HUES48 (cell line): ENCODE measurements around the gene PCDHA1.

Experiments
- H3K27ac ChIP-seq: one replicate; pipeline ENCODE4 v1.7.0; 2013; ENCODE audit warnings: low read depth, low read length, inconsistent platforms
- H3K27me3 ChIP-seq: 2 replicates; pipeline ENCODE4 v1.6.1; 2013; ENCODE audit warnings: mild to moderate bottlenecking, low read length; ENCODE audit not compliant: control insufficient read depth, insufficient read depth
- H3K36me3 ChIP-seq: 2 replicates; pipeline ENCODE4 v1.6.1; 2013; ENCODE audit warnings: low read length; ENCODE audit not compliant: control insufficient read depth, insufficient read depth
- H3K4me1 ChIP-seq: 2 replicates; pipeline ENCODE4 v1.6.1; 2013; ENCODE audit warnings: mild to moderate bottlenecking, low read length; ENCODE audit not compliant: control insufficient read depth, insufficient read depth
- H3K4me3 ChIP-seq: 2 replicates; pipeline ENCODE4 v1.5.1; 2013; ENCODE audit warnings: mild to moderate bottlenecking, low read depth, low read length
- H3K9ac ChIP-seq: 2 replicates; pipeline ENCODE4 v1.6.1; 2013; ENCODE audit warnings: mild to moderate bottlenecking, low read depth, low read length, moderate library complexity
- H3K9me3 ChIP-seq: 2 replicates; pipeline ENCODE4 v1.6.1; 2013; ENCODE audit warnings: low read length; ENCODE audit not compliant: control insufficient read depth, insufficient read depth

PCDHA1 gene

DNA sequence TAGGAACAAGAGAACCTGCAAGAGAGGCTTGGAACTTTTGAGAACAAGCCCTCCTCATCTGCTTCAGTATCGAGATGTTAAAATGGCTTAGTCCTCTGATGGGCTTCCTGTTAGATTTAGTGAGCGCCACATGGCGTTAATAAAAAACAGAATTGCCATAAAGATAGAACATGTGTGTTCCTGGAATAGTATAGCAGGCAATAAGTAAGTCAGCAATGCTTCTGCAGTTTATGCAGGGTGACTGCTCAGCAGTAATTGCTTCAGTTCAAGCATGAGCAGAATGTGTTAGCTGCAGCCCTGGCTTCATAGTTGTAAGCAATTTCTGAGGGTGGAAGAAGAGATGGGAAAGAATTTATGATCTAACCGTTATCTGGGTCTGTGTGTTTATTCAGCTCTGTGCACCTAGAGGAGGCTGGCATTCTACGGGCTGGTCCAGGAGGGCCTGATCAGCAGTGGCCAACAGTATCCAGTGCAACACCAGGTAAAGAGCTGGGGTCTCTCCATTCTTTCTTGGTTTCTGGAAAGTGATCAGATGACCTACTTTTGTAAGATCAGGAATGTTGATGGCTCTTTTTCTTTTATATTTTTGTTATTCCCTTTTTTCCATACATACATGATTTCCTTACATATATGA lies 196.3 kb downstream of the PCDHA1 start:
- no peak overlapping the region for H3K4me3 ChIP-seq
- H3K27ac ChIP-seq, result no peak overlapping the region

GRCh38 chr5:140986117-140986521 lies 200.2 kb downstream of the PCDHA1 start:
- Histone ChIP-seq H3K4me3 (peak overlapping the region; percentile 26; the same call in 1 of the 2 replicates), H3K4me1 (peaks cover 49% of the 10 kb centered on the region), H3K9ac (0 out of 2 replicates have a peak overlapping the region, but pooled peaks have one; percentile 23), H3K27ac (peak overlapping the region; percentile 93), H3K36me3 (peaks cover 9% of the 10 kb centered on the region; the same call in 1 of the 2 replicates), H3K27me3 (no peaks in the 10 kb centered on the region), H3K9me3 (no peaks in the 10 kb centered on the region)

More for the DNA sequence above, 196.3 kb downstream of the PCDHA1 start:
- H3K9me3 ChIP-seq, result no peaks in the 10 kb centered on the region
- no peak overlapping the region for H3K9ac ChIP-seq
- no peaks in the 10 kb centered on the region for H3K27me3 ChIP-seq
- peaks cover 9% of the 10 kb centered on the region; the same call in 1 of the 2 replicates for H3K36me3 ChIP-seq
- peaks cover 29% of the 10 kb centered on the region for H3K4me1 ChIP-seq

GRCh38 chr5:140988100-140988499 lies 202.2 kb downstream of the PCDHA1 start:
- H3K9me3 ChIP-seq, result no peaks in the 10 kb centered on the region
- H3K4me3 ChIP-seq, result peak overlapping the region; percentile 10; the same call in 1 of the 2 replicates
- H3K36me3 ChIP-seq, result peaks cover 4% of the 10 kb centered on the region; the same call in 1 of the 2 replicates
- no peaks in the 10 kb centered on the region for H3K27me3 ChIP-seq
- H3K4me1 ChIP-seq, result peaks cover 49% of the 10 kb centered on the region
- H3K27ac ChIP-seq, result peak overlapping the region; percentile 34
- H3K9ac ChIP-seq, result no peak overlapping the region

DNA sequence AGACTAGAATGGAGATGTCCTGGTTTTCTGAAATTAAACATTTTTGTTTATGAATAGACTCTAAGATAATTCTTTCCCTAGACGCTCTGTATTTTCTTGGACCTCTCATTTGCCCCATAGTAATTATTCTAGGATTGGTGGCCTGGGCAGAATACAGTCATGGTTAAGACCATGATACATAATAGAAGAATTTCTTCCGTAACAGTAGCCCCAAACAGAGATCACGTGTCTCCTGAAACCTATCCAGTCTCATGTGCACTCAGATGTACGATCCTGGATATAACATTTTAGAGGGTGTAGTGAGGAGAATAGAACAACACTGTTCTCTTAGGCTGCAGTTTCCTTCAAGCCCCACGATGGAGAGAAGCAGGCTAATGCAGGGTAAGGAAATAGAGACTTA lies 202.7 kb downstream of the PCDHA1 start:
- Histone ChIP-seq H3K4me1 (peaks cover 49% of the 10 kb centered on the region), H3K27me3 (no peaks in the 10 kb centered on the region), H3K36me3 (no peaks in the 10 kb centered on the region), H3K4me3 (peak overlapping the region; percentile 10; the same call in 1 of the 2 replicates), H3K27ac (peak overlapping the region; percentile 34), H3K9me3 (no peaks in the 10 kb centered on the region), H3K9ac (no peak overlapping the region)

DNA sequence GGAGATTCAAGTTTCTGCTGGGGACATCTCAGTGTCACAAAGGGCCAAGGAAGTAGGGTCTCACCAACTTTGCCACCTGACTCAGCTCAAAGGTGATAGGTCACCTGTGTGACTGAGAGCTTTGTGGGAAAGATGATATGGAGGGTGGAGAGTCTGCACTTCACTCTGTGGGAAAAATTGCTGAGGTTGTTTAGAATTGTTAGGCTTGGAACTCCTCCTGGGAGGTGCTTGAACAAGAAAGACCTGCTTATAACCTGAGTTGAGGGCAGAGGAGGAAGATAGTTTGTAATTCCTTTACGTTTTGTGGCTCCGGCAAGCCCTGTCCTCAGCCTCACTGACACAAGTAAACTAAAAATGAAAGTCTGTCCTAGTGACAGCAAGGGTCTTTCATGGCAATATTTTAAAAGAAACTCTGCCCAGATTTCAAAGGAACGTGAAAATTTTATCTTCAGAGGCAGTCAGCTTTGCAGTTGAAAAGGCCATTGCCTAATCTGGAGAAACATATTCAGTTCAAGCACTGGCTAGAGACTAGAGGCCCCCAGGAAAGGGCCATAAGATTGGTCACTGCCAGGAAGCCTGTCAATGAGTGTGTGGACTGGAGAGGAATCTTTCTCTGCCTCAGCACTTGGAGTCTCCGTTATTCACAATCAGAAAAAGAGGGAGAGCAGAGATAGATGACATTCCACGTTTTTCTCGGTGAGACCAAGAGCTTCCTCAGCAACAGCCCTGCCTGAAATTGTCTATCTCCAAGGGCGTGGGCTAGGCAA lies 203.5 kb downstream of the PCDHA1 start:
- no peak overlapping the region for H3K27ac ChIP-seq
- no peaks in the 10 kb centered on the region for H3K27me3 ChIP-seq
- no peaks in the 10 kb centered on the region for H3K9me3 ChIP-seq
- H3K4me3 ChIP-seq, result no peak overlapping the region
- H3K36me3 ChIP-seq, result no peaks in the 10 kb centered on the region
- H3K4me1 ChIP-seq, result peaks cover 49% of the 10 kb centered on the region
- H3K9ac ChIP-seq, result no peak overlapping the region

- Histone ChIP-seq H3K27me3 (no peaks in the 10 kb centered on the region), H3K9me3 (no peaks in the 10 kb centered on the region), H3K4me3 (no peak overlapping the region), H3K4me1 (peaks cover 27% of the 10 kb centered on the region), H3K27ac (no peak overlapping the region), H3K36me3 (no peaks in the 10 kb centered on the region), H3K9ac (no peak overlapping the region)
These were observed 206.9 kb downstream of the PCDHA1 start for GRCh38 chr5:140992828-140993227.

DNA sequence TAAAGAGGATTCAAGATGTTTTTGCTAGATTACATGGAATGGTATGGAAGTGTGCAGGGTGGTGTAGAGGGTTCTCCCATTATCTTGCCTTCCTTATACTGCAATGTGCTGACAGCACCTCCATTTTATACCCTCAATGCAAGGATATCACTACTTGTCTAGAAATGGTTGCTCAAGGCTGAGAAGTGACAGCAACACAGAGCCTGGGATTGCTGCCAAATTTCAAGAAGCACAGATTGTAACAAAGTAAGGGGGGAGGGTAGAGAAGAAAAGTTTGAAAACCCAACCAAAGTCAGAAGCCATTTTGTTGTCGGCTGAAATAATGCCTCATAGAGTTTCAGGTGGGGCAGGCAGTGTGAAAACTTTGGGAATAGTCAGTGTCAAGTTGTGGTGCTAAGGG lies 210.1 kb downstream of the PCDHA1 start:
- H3K27me3 ChIP-seq, result no peaks in the 10 kb centered on the region
- no peak overlapping the region for H3K4me3 ChIP-seq
- H3K4me1 ChIP-seq, result peaks cover 20% of the 10 kb centered on the region
- no peak overlapping the region for H3K27ac ChIP-seq
- H3K9me3 ChIP-seq, result no peaks in the 10 kb centered on the region
- H3K9ac ChIP-seq, result no peak overlapping the region
- H3K36me3 ChIP-seq, result no peaks in the 10 kb centered on the region

DNA sequence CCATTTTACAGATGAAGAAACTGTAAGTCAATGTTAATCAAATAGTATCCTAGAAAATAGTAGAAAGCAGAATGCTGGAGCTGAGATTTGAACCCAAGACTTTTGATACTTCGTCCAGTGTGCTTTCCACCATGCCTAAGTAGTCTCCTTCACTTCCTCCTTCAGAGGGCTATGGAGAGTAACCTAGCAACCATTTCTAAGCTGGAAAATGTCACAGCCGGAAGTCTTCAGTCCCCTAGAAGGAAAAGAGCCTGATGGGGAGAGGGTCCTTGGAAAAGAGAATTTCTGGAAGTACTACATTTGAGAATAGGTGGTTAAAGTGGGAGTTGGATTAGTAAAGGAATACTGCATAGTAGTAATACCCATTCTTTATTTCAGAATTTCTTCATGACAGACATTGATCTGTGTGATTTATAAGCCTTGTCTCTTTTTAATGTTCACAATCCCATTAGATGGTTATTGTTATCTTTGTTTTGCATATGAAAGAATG lies 213.0 kb downstream of the PCDHA1 start:
- Histone ChIP-seq H3K9me3 (no peaks in the 10 kb centered on the region), H3K4me1 (peaks cover 44% of the 10 kb centered on the region), H3K4me3 (no peak overlapping the region), H3K27ac (peak overlapping the region; percentile 49), H3K27me3 (no peaks in the 10 kb centered on the region), H3K36me3 (no peaks in the 10 kb centered on the region), H3K9ac (no peak overlapping the region)

DNA sequence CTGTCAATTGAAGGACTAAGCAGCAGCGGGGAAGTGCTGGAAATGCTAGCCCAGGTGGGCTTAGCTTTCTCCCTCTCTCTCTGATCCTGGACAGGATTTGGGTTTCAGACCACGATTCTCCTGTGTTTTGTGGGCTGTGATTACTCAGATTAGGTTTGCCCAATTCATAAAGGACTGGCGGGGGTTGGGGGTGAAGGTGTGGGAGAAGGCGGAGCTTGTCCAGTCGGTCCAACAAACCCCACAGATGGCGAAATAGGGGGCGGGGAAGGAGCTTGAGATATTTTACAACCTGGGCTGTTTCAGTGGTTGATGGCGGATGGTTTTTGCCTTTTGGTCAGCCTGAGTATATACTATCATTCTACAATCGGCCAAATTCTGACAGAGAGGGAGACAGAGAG lies 215.5 kb downstream of the PCDHA1 start:
- Histone ChIP-seq H3K9ac (peak overlapping the region; percentile 80), H3K9me3 (no peaks in the 10 kb centered on the region), H3K27me3 (no peaks in the 10 kb centered on the region), H3K27ac (peak overlapping the region; percentile 98), H3K36me3 (no peaks in the 10 kb centered on the region), H3K4me1 (peaks cover 57% of the 10 kb centered on the region), H3K4me3 (peak overlapping the region; percentile 72)

- Histone ChIP-seq H3K9me3 (no peaks in the 10 kb centered on the region), H3K4me3 (peak overlapping the region; percentile 72)
These were observed 216.1 kb downstream of the PCDHA1 start for GRCh38 chr5:141001844-141002604.

More at GRCh38 chr5:141001844-141002604, 216.1 kb downstream of the PCDHA1 start:
- Histone ChIP-seq H3K27me3 (no peaks in the 10 kb centered on the region), H3K27ac (peak overlapping the region; percentile 98), H3K36me3 (no peaks in the 10 kb centered on the region), H3K4me1 (peaks cover 57% of the 10 kb centered on the region), H3K9ac (peak overlapping the region; percentile 80)
